ENCODE measurements around the gene NOS3. TPM values are rescaled to one million over a fixed set of nuclear protein-coding genes. Genes with fewer than 3 reads are reported as not detected.

NOS3 gene
- polyA plus RNA-seq, 1 donor from 2014 or later, result not detected

- Histone ChIP-seq H4K20me1 (ENCODE audit: insufficient read depth) (no peaks in the 10 kb centered on the region), H2AFZ (ENCODE audit: low read depth, low read length) (no peak overlapping the region), H3K27ac (ENCODE audit: low read length) (no peak overlapping the region), H3K4me2 (ENCODE audit: low read length) (no peak overlapping the region), H3K9ac (ENCODE audit: low read length) (no peak overlapping the region), H3K27me3 (ENCODE audit: insufficient read depth, low read depth, low read length) (no peaks in the 10 kb centered on the region), H3K9me3 (ENCODE audit: low read length) (no peaks in the 10 kb centered on the region), H3K9me2 (ENCODE audit: insufficient read depth, low read length) (no peaks in the 10 kb centered on the region), H3K36me3 (ENCODE audit: insufficient read depth, low read length) (no peaks in the 10 kb centered on the region), H3K79me2 (replicated peaks; ENCODE audit: insufficient read depth, low read length) (no peaks in the 10 kb centered on the region), H3K4me3 (ENCODE audit: low read length) (no peak overlapping the region), H3F3A (ENCODE audit: insufficient read depth, low read length, poor library complexity, severe bottlenecking) (no peaks in the 10 kb centered on the region)
- no peak for TF ChIP-seq TAF1 (IDR thresholded peaks at IDR 0.05; ENCODE audit: low read depth)
- TF ChIP-seq CTCF (IDR thresholded peaks at IDR 0.05; ENCODE audit: poor library complexity, severe bottlenecking), result no peak
- TF ChIP-seq EZH2 (IDR thresholded peaks at IDR 0.05; ENCODE audit: borderline replicate concordance, insufficient read depth, low read length, poor library complexity, severe bottlenecking), result no peak
- TF ChIP-seq EP300 (conservative IDR thresholded peaks at IDR 0.05; ENCODE audit: poor library complexity, severe bottlenecking), result no peak
- no peak for TF ChIP-seq POLR2AphosphoS5 (IDR thresholded peaks at IDR 0.05)
- no peak for TF ChIP-seq SMC3 (conservative IDR thresholded peaks at IDR 0.05; ENCODE audit: poor library complexity)
- no peak for TF ChIP-seq RAD21 (conservative IDR thresholded peaks at IDR 0.05)
- no peak for TF ChIP-seq MXI1 (conservative IDR thresholded peaks at IDR 0.05; ENCODE audit: poor library complexity, severe bottlenecking)
- no peak for TF ChIP-seq REST (IDR thresholded peaks at IDR 0.05; ENCODE audit: borderline replicate concordance)
These were observed 3.5 kb downstream of the NOS3 start for GRCh38 chr7:150994141-150994837.

GRCh38 chr7:150994838-150995510 is 4.2 kb downstream of the NOS3 start:
- H3K9ac ChIP-seq (ENCODE audit: low read length), result no peak overlapping the region
- no peaks in the 10 kb centered on the region for H4K20me1 ChIP-seq (ENCODE audit: insufficient read depth)
- no peaks in the 10 kb centered on the region for H3K9me2 ChIP-seq (ENCODE audit: insufficient read depth, low read length)
- no peak overlapping the region for H2AFZ ChIP-seq (ENCODE audit: low read depth, low read length)
- TF ChIP-seq REST (IDR thresholded peaks at IDR 0.05; ENCODE audit: borderline replicate concordance), result no peak
- no peak for TF ChIP-seq RAD21 (conservative IDR thresholded peaks at IDR 0.05)
- no peak for TF ChIP-seq POLR2AphosphoS5 (IDR thresholded peaks at IDR 0.05)
- H3K27ac ChIP-seq (ENCODE audit: low read length), result no peak overlapping the region
- no peak overlapping the region for H3K4me3 ChIP-seq (ENCODE audit: low read length)
- H3K79me2 ChIP-seq (replicated peaks; ENCODE audit: insufficient read depth, low read length), result no peaks in the 10 kb centered on the region
- H3K27me3 ChIP-seq (ENCODE audit: insufficient read depth, low read depth, low read length), result no peaks in the 10 kb centered on the region
- H3K9me3 ChIP-seq (ENCODE audit: low read length), result no peaks in the 10 kb centered on the region
- no peak overlapping the region for H3K4me2 ChIP-seq (ENCODE audit: low read length)
- H3K36me3 ChIP-seq (ENCODE audit: insufficient read depth, low read length), result no peaks in the 10 kb centered on the region
- no peaks in the 10 kb centered on the region for H3F3A ChIP-seq (ENCODE audit: insufficient read depth, low read length, poor library complexity, severe bottlenecking)
